H1 (cell line): ENCODE data around the gene MARCKS. TPM values are rescaled to one million over a fixed set of nuclear protein-coding genes. Genes with fewer than 3 reads are reported as not detected.

Experiments
- ATF2 ChIP-seq: IDR thresholded peaks from 2 replicates; pipeline ENCODE4 v1.6.1; 2012; ENCODE audit warnings: low read length, inconsistent platforms
- CBX8 ChIP-seq: fragments of 300-800, 300-1000 bp; sonication (generic); IDR thresholded peaks from 2 replicates; pipeline ENCODE4 v1.7.1; 2016; ENCODE audit warnings: low read depth, low read length, borderline replicate concordance
- polyA plus RNA-seq, 7 experiments: library from polyadenylated mRNA; depleted of rRNA in 3 of 7; stranded (reverse) in 5 of 7; unstranded in 2 of 7; fragments of >200 nt in 5 of 7; fragments of 200-250 nt in 2 of 7; gene quantifications; 1 replicate in 5 of 7; 2 replicates in 1 of 7; 4 replicates in 1 of 7; pipeline versions ENCODE4 v1.2.1 to v1.2.3, GENCODE V29; 2011 to 2013; ENCODE audit warnings: missing spikeins in 2 of 7, mixed read lengths in 2 of 7
- total RNA-seq: library from RNA; stranded (reverse); fragmentation: NEBNext Ultra II Directional; extraction: Animal tissue kit (Norgen Biotek cat#: 25700); gene quantifications from 2 replicates; pipeline ENCODE4 v1.2.1, GENCODE V29; 2021

The MARCKS gene
- total and polyA plus RNA-seq, 2 of the 8 experiments (the other 6 are each of a cell fraction or from before 2014, with no cell fraction given): 26.6 to 111 TPM

- TF ChIP-seq ATF2: no peak
- TF ChIP-seq CBX8: no peak
Observed at GRCh38 chr6:113873043-113873667, 16.0 kb downstream of the MARCKS start (continued).
